GDM1 (cell line): ENCODE results near the gene PTEN.
"Not testable (repeated sequence)": the region's sequence is repeated elsewhere in the genome, so short reads cannot be mapped to it uniquely, and the experiment has no call there.

Experiments
- DNase-seq: peaks from one replicate; lab custom pipeline; 2025; lab: John Stamatoyannopoulos, UW

The PTEN gene

DNA sequence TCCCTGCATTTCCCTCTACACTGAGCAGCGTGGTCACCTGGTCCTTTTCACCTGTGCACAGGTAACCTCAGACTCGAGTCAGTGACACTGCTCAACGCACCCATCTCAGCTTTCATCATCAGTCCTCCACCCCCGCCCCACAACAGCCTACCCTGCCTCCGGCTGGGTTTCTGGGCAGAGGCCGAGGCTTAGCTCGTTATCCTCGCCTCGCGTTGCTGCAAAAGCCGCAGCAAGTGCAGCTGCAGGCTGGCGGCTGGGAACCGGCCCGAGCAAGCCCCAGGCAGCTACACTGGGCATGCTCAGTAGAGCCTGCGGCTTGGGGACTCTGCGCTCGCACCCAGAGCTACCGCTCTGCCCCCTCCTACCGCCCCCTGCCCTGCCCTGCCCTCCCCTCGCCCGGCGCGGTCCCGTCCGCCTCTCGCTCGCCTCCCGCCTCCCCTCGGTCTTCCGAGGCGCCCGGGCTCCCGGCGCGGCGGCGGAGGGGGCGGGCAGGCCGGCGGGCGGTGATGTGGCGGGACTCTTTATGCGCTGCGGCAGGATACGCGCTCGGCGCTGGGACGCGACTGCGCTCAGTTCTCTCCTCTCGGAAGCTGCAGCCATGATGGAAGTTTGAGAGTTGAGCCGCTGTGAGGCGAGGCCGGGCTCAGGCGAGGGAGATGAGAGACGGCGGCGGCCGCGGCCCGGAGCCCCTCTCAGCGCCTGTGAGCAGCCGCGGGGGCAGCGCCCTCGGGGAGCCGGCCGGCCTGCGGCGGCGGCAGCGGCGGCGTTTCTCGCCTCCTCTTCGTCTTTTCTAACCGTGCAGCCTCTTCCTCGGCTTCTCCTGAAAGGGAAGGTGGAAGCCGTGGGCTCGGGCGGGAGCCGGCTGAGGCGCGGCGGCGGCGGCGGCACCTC is at the start of gene PTEN, which contains the start of gene KLLN:
Gene PTEN, plus strand, starts transcription at position 573 of the 891 bp plus-strand sequence. CDS start 845 bp downstream, outside the sequence.
Gene KLLN, minus strand, starts transcription at position 481 of the 891 bp plus-strand sequence. CDS start 1,046 bp downstream, outside the sequence.
- DNase-seq = peak; percentile 95

- no peak for DNase-seq
Observed at GRCh38 chr10:87816163-87816897, 47.1 kb upstream of the PTEN start.

- DNase-seq = no peak
Observed at GRCh38 chr10:87816898-87817608, 46.4 kb upstream of the PTEN start.

DNA sequence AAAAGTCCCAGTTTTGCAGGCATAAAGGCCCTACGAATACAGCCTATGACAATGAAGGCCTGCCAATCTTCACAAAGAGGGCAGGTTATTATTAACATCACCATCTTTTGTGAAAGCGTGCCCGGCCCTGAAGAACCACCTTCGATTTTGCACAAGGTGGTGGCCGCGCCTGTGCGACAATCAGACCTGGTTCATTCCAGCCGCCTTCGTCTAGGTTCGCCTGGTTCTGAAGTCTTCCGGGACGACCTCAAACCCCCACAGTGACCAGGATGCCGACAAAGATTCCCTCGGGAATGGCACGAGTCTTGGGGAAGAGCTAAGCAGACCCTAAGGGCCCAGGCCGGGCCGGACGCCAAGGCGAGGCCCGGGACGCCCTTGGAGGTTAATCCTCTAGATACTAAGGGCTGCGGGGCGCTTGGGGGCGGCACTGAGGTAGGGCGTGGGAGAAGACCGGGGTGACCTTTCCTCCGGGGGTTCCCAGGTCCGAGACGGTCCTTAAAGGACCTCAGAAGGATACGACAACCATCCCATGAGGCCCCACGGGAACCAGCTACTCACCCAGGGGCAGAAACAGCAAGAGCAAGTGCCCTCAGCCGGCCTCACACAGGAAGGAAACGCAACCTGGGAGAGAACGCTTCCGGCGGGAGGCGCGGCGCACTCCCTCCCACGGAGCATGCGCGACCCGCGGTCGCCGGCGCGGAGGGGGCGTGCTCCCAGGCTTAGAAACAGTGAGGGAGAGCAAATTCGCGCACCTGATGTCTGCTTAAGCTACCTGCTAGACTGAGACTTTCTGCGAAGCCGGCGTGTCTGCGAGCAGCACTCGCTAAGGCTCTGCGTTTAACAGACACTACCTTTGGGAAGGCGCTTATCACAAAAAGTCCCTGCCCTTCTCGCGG is 45.6 kb upstream of the PTEN start, which contains the start of gene ATAD1:
Gene ATAD1, minus strand, starts transcription at position 618 of the 896 bp plus-strand sequence. CDS start 3,627 bp downstream, outside the sequence.
- DNase-seq = peak; percentile 87

- peak; percentile 33 for DNase-seq
Observed at GRCh38 chr10:87818505-87819288, 44.7 kb upstream of the PTEN start.

DNA sequence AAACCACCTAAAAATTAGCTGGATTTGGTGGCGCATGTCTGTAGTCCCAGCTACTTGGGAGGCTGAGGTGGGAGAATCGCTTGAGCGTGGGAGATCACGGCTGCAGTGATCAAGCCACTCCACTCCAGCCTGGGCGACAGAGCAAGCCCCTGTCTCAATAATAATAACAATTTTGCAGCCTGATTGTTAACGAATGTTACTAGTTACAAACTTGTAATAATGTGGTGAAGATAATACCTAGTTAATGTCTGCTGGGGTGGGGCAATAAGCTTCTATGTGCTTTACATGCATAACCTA is 44.2 kb upstream of the PTEN start:
- DNase-seq = no peak

GRCh38 chr10:87826653-87827052 is 36.8 kb upstream of the PTEN start:
- DNase-seq = no peak

- no peak for DNase-seq
Observed at GRCh38 chr10:87827681-87828080, 35.7 kb upstream of the PTEN start.

GRCh38 chr10:87829051-87829450 is 34.4 kb upstream of the PTEN start:
- DNase-seq = not testable (repeated sequence)

DNA sequence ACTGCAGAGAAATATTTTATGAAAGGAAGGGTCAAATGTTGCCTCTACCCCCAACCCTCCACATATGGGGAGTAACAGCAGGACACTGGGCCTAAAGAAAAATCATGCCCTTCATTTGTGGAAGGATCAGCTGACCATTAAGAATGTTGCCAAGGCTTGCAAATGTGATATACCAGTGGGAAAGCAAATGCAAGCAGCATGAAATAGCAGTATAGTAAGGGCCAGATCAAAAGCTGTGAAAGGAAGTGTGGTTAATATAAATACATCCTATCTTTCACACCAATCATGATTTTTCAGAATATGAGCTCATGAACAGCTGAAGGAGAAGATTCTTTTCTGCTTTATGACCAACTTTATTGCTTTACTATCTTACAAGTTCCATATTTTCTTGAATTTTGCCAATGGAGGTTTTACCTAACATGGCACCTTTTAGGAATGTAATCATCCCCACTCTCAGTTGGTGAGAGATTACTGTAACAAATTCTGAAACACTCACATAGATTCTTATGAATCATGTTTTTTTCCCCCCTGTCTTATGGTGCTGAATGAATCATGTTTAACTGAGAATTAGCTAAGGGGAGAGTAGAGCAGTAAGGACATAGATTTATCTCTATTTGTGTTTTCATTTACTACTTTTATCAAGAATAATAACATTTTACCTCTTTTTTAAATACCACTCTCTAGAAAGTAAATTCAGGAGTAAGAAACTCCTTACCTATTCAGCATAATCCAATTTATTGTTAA is 33.3 kb upstream of the PTEN start:
- no peak for DNase-seq

GRCh38 chr10:87836098-87836497 is 27.3 kb upstream of the PTEN start:
- DNase-seq = no peak

- DNase-seq = peak; percentile 28
Observed at GRCh38 chr10:87837445-87837844, 26.0 kb upstream of the PTEN start.

DNA sequence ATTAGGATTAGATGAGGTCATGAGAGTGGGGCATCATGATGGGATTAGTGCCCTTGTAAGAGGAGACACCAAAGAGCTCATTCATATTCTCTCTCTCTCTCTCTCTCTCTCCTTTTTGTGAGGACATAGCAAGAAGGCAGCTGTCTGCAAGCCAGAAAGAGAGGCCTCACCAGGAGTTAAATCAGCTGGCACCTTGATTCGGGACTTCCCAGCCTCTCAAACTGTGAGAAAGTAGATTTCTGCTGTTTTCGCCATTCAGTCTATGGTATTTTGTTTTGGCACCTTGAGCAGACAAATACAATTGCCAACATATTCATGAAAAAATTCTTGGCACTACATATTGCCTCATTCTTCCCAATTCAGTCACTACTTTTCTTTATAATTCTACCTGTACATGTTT is 24.8 kb upstream of the PTEN start:
- DNase-seq = no peak

- DNase-seq = no peak
Observed at GRCh38 chr10:87841186-87841585, 22.2 kb upstream of the PTEN start.

- no peak for DNase-seq
Observed at GRCh38 chr10:87842220-87842641, 21.2 kb upstream of the PTEN start.

DNA sequence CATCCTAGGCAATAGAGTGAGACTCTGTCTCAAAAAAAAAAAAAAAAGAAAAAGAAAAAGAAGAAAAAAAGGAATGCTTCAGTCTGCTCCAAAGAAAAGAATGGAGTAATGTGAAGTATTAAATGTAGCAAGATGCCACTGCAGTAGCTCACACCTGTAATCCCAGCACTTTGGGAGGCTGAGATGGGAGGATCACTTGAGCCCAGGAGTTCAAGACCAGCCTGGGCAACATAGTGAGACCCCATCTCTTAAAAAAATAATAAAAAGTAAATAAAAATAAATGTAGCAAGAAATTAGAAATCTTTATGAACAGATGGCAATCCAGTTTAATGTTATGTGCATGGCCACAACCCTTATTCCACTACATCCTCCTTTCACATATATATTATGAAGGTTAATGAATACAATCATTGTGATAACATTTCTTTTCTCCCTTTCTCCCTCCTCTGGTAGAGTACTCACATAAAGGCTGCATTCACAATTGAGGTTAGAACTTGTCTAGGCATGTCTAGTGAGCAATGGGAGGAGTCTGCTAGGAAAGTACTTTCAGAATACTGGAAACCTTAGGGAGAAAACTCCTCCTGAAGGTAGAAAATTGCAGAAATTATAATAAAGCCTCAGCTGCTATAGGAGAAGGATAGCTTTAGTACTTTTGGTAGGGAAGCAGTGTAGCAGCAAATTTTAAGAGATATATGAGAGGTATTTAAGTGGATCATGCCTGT is 20.5 kb upstream of the PTEN start:
- peak; percentile 60 for DNase-seq

- DNase-seq = no peak
Observed at GRCh38 chr10:87843714-87844113, 19.7 kb upstream of the PTEN start.

GRCh38 chr10:87844837-87845623 is 18.4 kb upstream of the PTEN start:
- DNase-seq = no peak
